ENCODE data around the gene NUF2. TPM values are rescaled to one million over a fixed set of nuclear protein-coding genes. Genes with fewer than 3 reads are reported as not detected.

NUF2 gene
- total and polyA plus RNA-seq, 2 of the 4 experiments (the other 2 are of a cell fraction): 13.0 to 18.5 TPM

DNA sequence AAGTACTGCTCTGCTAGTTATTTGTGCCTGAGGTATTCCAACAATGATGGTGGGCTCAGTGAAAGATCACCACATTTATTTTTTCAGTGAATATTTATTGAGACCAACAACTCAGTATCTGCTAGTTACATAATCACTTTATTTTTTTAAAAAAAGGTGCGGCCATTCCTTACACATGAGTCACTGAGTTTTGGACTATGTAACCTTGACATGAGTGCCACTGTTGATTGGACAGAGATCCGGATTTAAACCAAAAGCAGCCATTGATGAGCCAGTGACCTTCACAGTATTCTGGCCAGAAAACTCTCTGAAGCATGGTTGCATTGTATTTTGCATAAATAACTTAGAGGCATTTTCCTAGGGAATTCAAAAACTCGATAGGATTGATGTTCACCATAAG is 79.5 kb downstream of the NUF2 start:
- no peak overlapping the region for H2BK15ac ChIP-seq (ENCODE audit: low read depth, low read length)
- H2AK9ac ChIP-seq (replicated peaks; ENCODE audit: low read depth, low read length, poor library complexity): no peak overlapping the region
- no peak overlapping the region for H2AFZ ChIP-seq (replicated peaks; ENCODE audit: low read length, poor library complexity)
- H4K8ac ChIP-seq (ENCODE audit: low read depth in 2 of 2, low read length in 2 of 2): no peak overlapping the region
- no TSS peak for BruUV-seq (replicated peaks)
- peaks cover 3% of the 10 kb centered on the region for H3K27me3 ChIP-seq (ENCODE audit: control insufficient read depth, insufficient read depth, low read length)
- no peak overlapping the region for H2BK5ac ChIP-seq (ENCODE audit: low read depth, low read length, poor library complexity, severe bottlenecking)
- no peak overlapping the region for H3K27ac ChIP-seq (ENCODE audit: insufficient read depth, low read length)
- H4K91ac ChIP-seq (ENCODE audit: insufficient read depth, low read depth, low read length): no peak overlapping the region
- no CpG with 5 or more reads among the region's 3 CpGs for WGBS, 2 experiments (ENCODE audit: extremely low coverage in 2 of 2, insufficient read length in 1 of 2)
- no peaks in the 10 kb centered on the region for H3K9me3 ChIP-seq (ENCODE audit: control insufficient read depth, insufficient read depth, low read length)
- H3K23ac ChIP-seq (ENCODE audit: low read depth, low read length): no peak overlapping the region
- POLR2A ChIA-PET (ENCODE audit: unreplicated experiment): no interaction called here
- H4K20me1 ChIP-seq (ENCODE audit: insufficient read depth, low read length): no peaks in the 10 kb centered on the region
- CTCF ChIA-PET: no interaction called here
- H3K4me1 ChIP-seq (ENCODE audit: control insufficient read depth, insufficient read depth, low read length): no peaks in the 10 kb centered on the region
- H4K5ac ChIP-seq (ENCODE audit: low read depth, low read length): no peak overlapping the region
- H2BK120ac ChIP-seq (ENCODE audit: low read depth, low read length): no peak overlapping the region
- intact Hi-C loops (cut with micrococcal nuclease) (no loop called here), dilution Hi-C loops (cut with HindIII; ENCODE audit: low sequenced_read_pairs, unreplicated experiment) (no loop called here), in situ Hi-C loops (cut with MboI; ENCODE audit: low sequenced_read_pairs) (loop anchor here (25.0 kb wide), 1 partner anchor 1661 kb away; no protein-coding TSS in a partner anchor)
- TF ChIP-seq MAFK (IDR thresholded peaks at IDR 0.05; ENCODE audit: low read depth, low read length): no peak
- TF ChIP-seq NFE2L2 (IDR thresholded peaks at IDR 0.05; ENCODE audit: low read depth, low read length): no peak
- TF ChIP-seq RFX5 (IDR thresholded peaks at IDR 0.05; ENCODE audit: low read depth, low read length): no peak
- no peak overlapping the region for H2AK5ac ChIP-seq (ENCODE audit: low read depth, low read length)
- no peak overlapping the region for H3K18ac ChIP-seq (ENCODE audit: low read depth, low read length)
- H3K14ac ChIP-seq (replicated peaks; ENCODE audit: low read depth, low read length): no peak overlapping the region
- DNase-seq (no peak), ATAC-seq (ENCODE audit: low read depth) (no peak)
- H3K79me1 ChIP-seq (ENCODE audit: low read depth in 1 of 2, low read length in 2 of 2): no peaks in the 10 kb centered on the region
- no peak overlapping the region for H2BK20ac ChIP-seq (ENCODE audit: low read depth, low read length)
- no peak overlapping the region for H3K4me3 ChIP-seq (ENCODE audit: insufficient read depth, low read depth, low read length)
- H3K56ac ChIP-seq (ENCODE audit: extremely low read depth, insufficient read depth, low read length): no peak overlapping the region
- H3K9me1 ChIP-seq (ENCODE audit: insufficient read depth, low read length): no peaks in the 10 kb centered on the region
- no peak overlapping the region for H3K4me2 ChIP-seq (ENCODE audit: low read depth, low read length)
- no peak overlapping the region for H3K4ac ChIP-seq (ENCODE audit: low read depth, low read length)
- no peaks in the 10 kb centered on the region for H3K36me3 ChIP-seq (ENCODE audit: control insufficient read depth, insufficient read depth, low read length)
- no peak overlapping the region for H3K9ac ChIP-seq (ENCODE audit: low read depth, low read length)

Other genes starting within 250 kb of the NUF2 start
- gene RGS5, start 119.0 kb upstream of the NUF2 start, total RNA-seq (2012; rRNA removed): 14.2 and 40.0 TPM in 2 replicates
- gene RGS5, start 119.0 kb upstream of the NUF2 start, polyA plus RNA-seq (2012; rRNA removed): 21.4 and 23.7 TPM in 2 replicates